ENCODE measurements around the gene LRRC8B. TPM values are rescaled to one million over a fixed set of nuclear protein-coding genes. Genes with fewer than 3 reads are reported as not detected.

The LRRC8B gene
- total and polyA plus RNA-seq, 2 of the 13 experiments (the other 11 are each of a cell fraction or from before 2014, with no cell fraction given): 4.9 to 7.6 TPM

- no peaks in the 10 kb centered on the region for H3K79me2 ChIP-seq (ENCODE audit: insufficient read depth, low read length)
- H3K4me2 ChIP-seq (ENCODE audit: low read depth, low read length): no peak overlapping the region
- CTCF ChIA-PET (ENCODE audit: low intra/inter-chr PET ratio, low total read pairs): no interaction called here
- H3K9me3 ChIP-seq (ENCODE audit: low read length): no peaks in the 10 kb centered on the region
- FAIRE-seq: no peak
- POLR2A ChIA-PET: no interaction called here
- H3K27me3 ChIP-seq (ENCODE audit: control insufficient read depth in 1 of 2, insufficient read depth in 2 of 2, low read length in 2 of 2): no peaks in the 10 kb centered on the region
- H3K9ac ChIP-seq (ENCODE audit: insufficient read depth, low read depth, low read length): no peak overlapping the region
- in situ Hi-C loops (cut with HindIII; ENCODE audit: extremely low pct_ligation_motif_present, low pct_unique_long_range_greater_than_20kb) (loop anchor here (5.0 kb wide), 1 partner anchor 57 kb away; no protein-coding TSS in a partner anchor), intact Hi-C loops (cut with micrococcal nuclease; ENCODE audit: unreplicated experiment) (loop anchor here (10.0 kb wide), 1 partner anchor 405 kb away; the partner anchor contains the start of gene ZNF326)
- no peak overlapping the region for H3K27ac ChIP-seq (ENCODE audit: extremely low read length, insufficient read depth, low read length)
- ATAC-seq: no peak
- H4K20me1 ChIP-seq (ENCODE audit: insufficient read depth, low read length): no peaks in the 10 kb centered on the region
- no peak overlapping the region for H3K4me3 ChIP-seq (replicated peaks in 1 of 3; ENCODE audit: insufficient read depth in 1 of 3, low read depth in 2 of 3, low read length in 3 of 3)
- DNase-seq (ENCODE audit: low spot score): no peak
- H3K4me1 ChIP-seq (ENCODE audit: insufficient read depth, low read length): peaks cover 50% of the 10 kb centered on the region
- no peak overlapping the region for H2AFZ ChIP-seq (ENCODE audit: low read length)
- 100% methylated on average over 1 of the region's 1 CpG for whole genome bisulfite sequencing (ENCODE audit: low lambda C conversion rate)
- BruUV-seq (replicated peaks): no TSS peak
- peaks cover 0 to 3% of the 10 kb centered on the region in 2 experiments; a peak in 1 of 5 replicates for H3K36me3 ChIP-seq (replicated peaks in 1 of 2; ENCODE audit: control insufficient read depth in 1 of 2, insufficient read depth in 2 of 2, low read length in 2 of 2)
- TF ChIP-seq, protein P1, sequence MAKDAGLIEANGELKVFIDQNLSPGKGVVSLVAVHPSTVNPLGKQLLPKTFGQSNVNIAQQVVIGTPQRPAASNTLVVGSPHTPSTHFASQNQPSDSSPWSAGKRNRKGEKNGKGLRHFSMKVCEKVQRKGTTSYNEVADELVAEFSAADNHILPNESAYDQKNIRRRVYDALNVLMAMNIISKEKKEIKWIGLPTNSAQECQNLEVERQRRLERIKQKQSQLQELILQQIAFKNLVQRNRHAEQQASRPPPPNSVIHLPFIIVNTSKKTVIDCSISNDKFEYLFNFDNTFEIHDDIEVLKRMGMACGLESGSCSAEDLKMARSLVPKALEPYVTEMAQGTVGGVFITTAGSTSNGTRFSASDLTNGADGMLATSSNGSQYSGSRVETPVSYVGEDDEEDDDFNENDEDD (CRISPR knock-in tag; IDR thresholded peaks at IDR 0.05; ENCODE audit: borderline replicate concordance): no peak
- TF ChIP-seq ATF7 (IDR thresholded peaks at IDR 0.05) (no peak), ATF7 (CRISPR knock-in tag; IDR thresholded peaks at IDR 0.05) (no peak), FIP1L1 (IDR thresholded peaks at IDR 0.05; ENCODE audit: borderline replicate concordance, insufficient read depth, low read depth, low read length) (no peak), HIVEP1 (CRISPR knock-in tag; IDR thresholded peaks at IDR 0.05) (no peak), ZNF30 (CRISPR knock-in tag; IDR thresholded peaks at IDR 0.05) (no peak), TARDBP (CRISPR knock-in tag; IDR thresholded peaks at IDR 0.05) (no peak), ZNF615 (CRISPR knock-in tag; IDR thresholded peaks at IDR 0.05; ENCODE audit: borderline replicate concordance) (no peak), ZNF781 (CRISPR knock-in tag; IDR thresholded peaks at IDR 0.05; ENCODE audit: borderline replicate concordance, not compliant biosample characterization) (no peak), SALL2 (CRISPR knock-in tag; IDR thresholded peaks at IDR 0.05) (no peak), ZMYM4 (CRISPR knock-in tag; IDR thresholded peaks at IDR 0.05) (no peak), ZNF546 (CRISPR knock-in tag; conservative IDR thresholded peaks at IDR 0.05) (no peak), WIZ (CRISPR knock-in tag; IDR thresholded peaks at IDR 0.05) (no peak), NFYB (CRISPR knock-in tag; IDR thresholded peaks at IDR 0.05) (no peak), ZNF17 (CRISPR knock-in tag; IDR thresholded peaks at IDR 0.05) (no peak), ZNF777 (CRISPR knock-in tag; IDR thresholded peaks at IDR 0.05) (no peak), NR2F6 (IDR thresholded peaks at IDR 0.05) (no peak), NR2F6 (CRISPR knock-in tag; IDR thresholded peaks at IDR 0.05) (no peak)
- TF ChIP-seq, protein P2, sequence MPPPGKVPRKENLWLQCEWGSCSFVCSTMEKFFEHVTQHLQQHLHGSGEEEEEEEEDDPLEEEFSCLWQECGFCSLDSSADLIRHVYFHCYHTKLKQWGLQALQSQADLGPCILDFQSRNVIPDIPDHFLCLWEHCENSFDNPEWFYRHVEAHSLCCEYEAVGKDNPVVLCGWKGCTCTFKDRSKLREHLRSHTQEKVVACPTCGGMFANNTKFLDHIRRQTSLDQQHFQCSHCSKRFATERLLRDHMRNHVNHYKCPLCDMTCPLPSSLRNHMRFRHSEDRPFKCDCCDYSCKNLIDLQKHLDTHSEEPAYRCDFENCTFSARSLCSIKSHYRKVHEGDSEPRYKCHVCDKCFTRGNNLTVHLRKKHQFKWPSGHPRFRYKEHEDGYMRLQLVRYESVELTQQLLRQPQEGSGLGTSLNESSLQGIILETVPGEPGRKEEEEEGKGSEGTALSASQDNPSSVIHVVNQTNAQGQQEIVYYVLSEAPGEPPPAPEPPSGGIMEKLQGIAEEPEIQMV (CRISPR knock-in tag; IDR thresholded peaks at IDR 0.05; ENCODE audit: low read depth): no peak
These were observed 64.9 kb downstream of the LRRC8B start for GRCh38 chr1:89589515-89589914.
